Frontal cortex (tissue), 4 donors: ENCODE data around the gene GARIN5B. TPM values are rescaled to one million over a fixed set of nuclear protein-coding genes. Genes with fewer than 3 reads are reported as not detected.
"Not testable (repeated sequence)": the region's sequence is repeated elsewhere in the genome, so short reads cannot be mapped to it uniquely, and the experiment has no call there.

Experiments
- DNase-seq, 2 donors: peaks; one replicate each; pipeline ENCODE4 v3.0.0; 2012; ENCODE audit warnings: low spot score in 2 of 2
- FAIRE-seq: peaks from 2 replicates; lab custom pipeline; 2012; peaks lifted over from hg19 to GRCh38; lab: Jason Lieb, UNC
- total RNA-seq: library from RNA; depleted of rRNA; stranded (reverse); fragments of >200 nt; gene quantifications from one replicate; pipeline ENCODE4 v1.2.3, GENCODE V29; 2014
- donor health status: control.
- donor health status: control.
- donor health status: control.

Gene GARIN5B
- total RNA-seq, 1 donor from 2014 or later: not detected

GRCh38 chr19:55339105-55339888 is 23.8 kb downstream of the GARIN5B start, which contains the start of gene KMT5C:
KMT5C (plus strand) TSS chr19:55339876; CDS start chr19:55341937, 2,061 bp downstream.
- peak; percentile 99 for FAIRE-seq
- peak; percentile 98 for DNase-seq

- FAIRE-seq (no peak), DNase-seq (no peak)
Measured at GRCh38 chr19:55336101-55336500, 27.0 kb downstream of the GARIN5B start.

- no peak for FAIRE-seq
- DNase-seq: no peak
Measured at GRCh38 chr19:55333870-55334269, 29.2 kb downstream of the GARIN5B start.

- not testable (repeated sequence) for FAIRE-seq, DNase-seq
Measured at GRCh38 chr19:55329791-55330190, 33.3 kb downstream of the GARIN5B start.

- not testable (repeated sequence) for DNase-seq, FAIRE-seq
Measured at GRCh38 chr19:55328774-55329318, 34.2 kb downstream of the GARIN5B start.

GRCh38 chr19:55325172-55325571 is 37.9 kb downstream of the GARIN5B start, which contains the start of gene TMEM150B:
TMEM150B (minus strand) TSS chr19:55325341; CDS start chr19:55321036, 4,305 bp downstream.
- FAIRE-seq: no peak
- no peak for DNase-seq

GRCh38 chr19:55324662-55325061 is 38.4 kb downstream of the GARIN5B start:
- FAIRE-seq: no peak
- DNase-seq: no peak

GRCh38 chr19:55322204-55322885 is 40.7 kb downstream of the GARIN5B start:
- FAIRE-seq (no peak), DNase-seq (no peak)

- no peak for DNase-seq
- FAIRE-seq: no peak
Measured at GRCh38 chr19:55321466-55322137, 41.5 kb downstream of the GARIN5B start.

- DNase-seq (no peak), FAIRE-seq (no peak)
Measured at GRCh38 chr19:55320844-55321419, 42.1 kb downstream of the GARIN5B start.

GRCh38 chr19:55319785-55320184 is 43.3 kb downstream of the GARIN5B start:
- FAIRE-seq: no peak
- peak in 1 of 2 donors; percentile 62 for DNase-seq

GRCh38 chr19:55316646-55317045 is 46.4 kb downstream of the GARIN5B start:
- FAIRE-seq (no peak), DNase-seq (no peak)

- DNase-seq (no peak), FAIRE-seq (no peak)
Measured at GRCh38 chr19:55315956-55316525, 47.0 kb downstream of the GARIN5B start.

- FAIRE-seq (no peak), DNase-seq (no peak)
Measured at GRCh38 chr19:55314396-55314795, 48.7 kb downstream of the GARIN5B start.

GRCh38 chr19:55312621-55313512 is 50.2 kb downstream of the GARIN5B start:
- no peak for DNase-seq
- FAIRE-seq: no peak

GRCh38 chr19:55311797-55312196 is 51.3 kb downstream of the GARIN5B start:
- FAIRE-seq: no peak
- DNase-seq: no peak

GRCh38 chr19:55311397-55311796 is 51.7 kb downstream of the GARIN5B start:
- FAIRE-seq (no peak), DNase-seq (no peak)

GRCh38 chr19:55310498-55310897 is 52.6 kb downstream of the GARIN5B start:
- FAIRE-seq (no peak), DNase-seq (no peak)

- FAIRE-seq (no peak), DNase-seq (no peak)
Measured at GRCh38 chr19:55309448-55309847, 53.6 kb downstream of the GARIN5B start.
